HG03135 (cell line): Measurements from ENCODE around the gene RTP5.

Source experiments
- ATAC-seq: cut with Tn5 transposase; IDR thresholded peaks from one replicate; pipeline ENCODE4 v1.9.1; 2021; ENCODE audit warnings: mild to moderate bottlenecking, moderate library complexity; ENCODE audit not compliant: unreplicated experiment

The RTP5 gene

GRCh38 chr2:241843321-241844065, 26.0 kb upstream of the RTP5 start:
- peak; percentile 14 for ATAC-seq

GRCh38 chr2:241844066-241844728, 25.3 kb upstream of the RTP5 start:
- peak; percentile 66 for ATAC-seq

GRCh38 chr2:241844831-241845578, 24.5 kb upstream of the RTP5 start:
- no peak for ATAC-seq

GRCh38 chr2:241846406-241846805, 23.1 kb upstream of the RTP5 start:
- no peak for ATAC-seq

DNA sequence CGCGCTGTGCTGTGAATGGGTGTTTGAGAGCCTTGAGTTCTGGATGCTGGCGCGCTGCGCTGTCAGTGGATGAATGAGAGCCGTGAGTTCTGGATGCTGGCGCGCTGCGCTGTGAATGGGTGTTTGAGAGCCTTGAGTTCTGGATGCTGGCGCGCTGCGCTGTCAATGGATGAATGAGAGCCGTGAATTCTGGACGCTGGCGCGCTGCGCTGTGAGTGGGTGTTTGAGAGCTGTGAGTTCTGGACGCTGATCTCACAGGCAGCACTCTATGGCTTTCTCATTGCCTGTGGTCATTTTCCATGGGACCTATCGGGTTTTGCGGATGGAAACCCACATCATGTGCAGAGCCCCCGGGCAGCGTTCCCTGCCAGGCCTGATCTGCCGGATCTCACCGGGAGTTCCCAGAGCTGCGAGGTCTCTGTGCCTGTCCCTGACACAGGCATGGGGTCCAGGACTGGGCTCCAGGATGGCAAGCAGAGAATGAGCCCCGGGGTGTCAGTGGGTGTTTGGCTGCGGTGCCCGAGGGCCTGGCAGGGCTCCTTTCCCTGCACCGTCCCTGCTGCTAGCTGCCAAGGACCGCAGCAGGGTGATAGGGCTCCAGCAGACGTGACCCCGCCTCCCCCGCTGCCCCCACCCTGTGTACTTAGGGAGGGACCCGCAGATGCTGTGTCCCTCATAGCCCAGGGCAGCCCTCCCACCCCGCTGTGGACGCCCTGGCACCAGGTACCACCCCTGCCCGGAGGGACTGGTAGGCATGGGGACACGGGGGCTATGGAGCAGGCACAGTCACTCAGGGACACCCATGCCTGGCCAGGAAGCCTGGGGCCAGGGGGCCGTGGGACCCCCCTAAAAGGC, 20.5 kb upstream of the RTP5 start:
- no peak for ATAC-seq

- ATAC-seq = no peak
Observed at GRCh38 chr2:241849616-241850543, 19.6 kb upstream of the RTP5 start.

GRCh38 chr2:241850544-241851324, 18.8 kb upstream of the RTP5 start:
- ATAC-seq = no peak

- no peak for ATAC-seq
Observed at GRCh38 chr2:241851325-241852115, 18.0 kb upstream of the RTP5 start.

- no peak for ATAC-seq
Observed at GRCh38 chr2:241852116-241852980, 17.2 kb upstream of the RTP5 start.

GRCh38 chr2:241852981-241853631, 16.4 kb upstream of the RTP5 start:
- no peak for ATAC-seq

GRCh38 chr2:241853651-241854341, 15.7 kb upstream of the RTP5 start:
- no peak for ATAC-seq

DNA sequence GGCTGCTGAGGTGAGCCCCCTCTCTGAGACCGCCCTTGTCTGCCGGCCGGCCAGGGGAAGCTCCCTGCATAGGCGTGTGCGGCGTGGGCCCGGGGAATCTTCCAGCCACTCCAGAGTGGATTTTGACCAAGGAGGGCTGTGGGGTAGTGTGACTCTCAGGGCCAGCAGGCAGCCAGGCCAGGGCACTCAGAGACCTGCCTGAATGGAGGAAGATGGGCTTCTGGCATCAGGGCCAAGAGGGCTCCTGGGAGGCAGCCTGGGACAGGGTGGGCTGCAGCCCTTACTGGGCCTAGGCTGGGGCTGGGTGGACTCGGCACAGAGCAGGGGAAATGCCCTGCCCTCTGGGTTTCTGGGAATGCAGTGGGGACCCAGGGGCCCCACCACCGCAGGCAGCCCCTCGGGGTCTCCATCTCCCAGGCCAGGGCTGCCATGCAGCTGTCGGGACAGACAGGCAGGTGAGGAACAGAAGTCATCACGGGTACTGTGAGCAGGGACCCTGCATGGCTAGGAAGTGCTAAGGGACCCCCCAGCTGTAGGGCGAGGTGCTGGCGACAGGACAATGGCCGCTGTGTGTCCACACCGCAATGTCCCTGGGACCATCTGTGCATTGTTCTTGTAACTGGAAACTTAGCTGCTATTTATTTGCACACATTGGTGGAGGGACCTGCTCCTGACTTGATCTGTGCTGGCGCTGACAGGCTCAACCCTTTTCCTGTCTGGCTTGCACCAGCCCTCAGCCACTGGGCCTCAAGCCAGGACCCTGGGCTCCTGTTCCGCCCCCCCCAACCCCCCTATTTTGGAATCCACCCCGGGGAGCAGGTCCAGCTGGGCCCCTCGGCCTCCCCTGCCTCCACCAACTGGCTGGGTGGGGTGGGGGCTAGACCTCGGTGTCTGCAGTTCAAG, 14.9 kb upstream of the RTP5 start:
- ATAC-seq = no peak

GRCh38 chr2:241855245-241855887, 14.2 kb upstream of the RTP5 start:
- ATAC-seq = no peak

- no peak for ATAC-seq
Observed at GRCh38 chr2:241855888-241856422, 13.6 kb upstream of the RTP5 start.
